Kidney epithelial cell (primary cell): ENCODE measurements around the gene ZNF555. TPM values are rescaled to one million over a fixed set of nuclear protein-coding genes. Genes with fewer than 3 reads are reported as not detected.
"Not testable (repeated sequence)": the region's sequence is repeated elsewhere in the genome, so short reads cannot be mapped to it uniquely, and the experiment has no call there.

Experiments used
- DNase-seq: peaks from one replicate; pipeline ENCODE4 v3.0.0-alpha.2; 2010; ENCODE audit warnings: low read depth
- H3K27me3 ChIP-seq: 2 replicates; pipeline ENCODE4 v1.6.0; 2011; ENCODE audit warnings: low read length; ENCODE audit not compliant: control insufficient read depth, insufficient read depth
- H3K36me3 ChIP-seq: 2 replicates; pipeline ENCODE4 v1.5.1; 2011; ENCODE audit warnings: low read length; ENCODE audit not compliant: control insufficient read depth, insufficient read depth
- H3K4me3 ChIP-seq: 2 replicates; pipeline ENCODE4 v1.5.1; 2011; ENCODE audit warnings: low read depth, mild to moderate bottlenecking, control low read depth, low read length
- CTCF ChIP-seq: IDR thresholded peaks from 2 replicates; pipeline ENCODE4 v1.5.1; 2011; ENCODE audit warnings: mild to moderate bottlenecking, moderate library complexity, low read length, control low read depth, inconsistent platforms; ENCODE audit not compliant: insufficient read depth, poor library complexity, severe bottlenecking
- total RNA-seq: library from RNA; depleted of rRNA; stranded (reverse); fragments of >200 nt; gene quantifications from 2 replicates; pipeline ENCODE4 v1.2.3, GENCODE V29; 2015

Gene ZNF555
- total RNA-seq, 1 donor from 2014 or later, result 7.4 TPM

- no peaks in the 10 kb centered on the region for H3K27me3 ChIP-seq
- DNase-seq, result no peak
- TF ChIP-seq CTCF, result no peak
- no peak within 1 kb of the TSS for H3K4me3 ChIP-seq
- H3K36me3 ChIP-seq, result no peaks in the 10 kb centered on the region
Observed at GRCh38 chr19:2867025-2867991, 26.0 kb downstream of the ZNF555 start, which contains the start of gene ZNF556. Gene ZNF556 (plus strand): TSS chr19:2867335. CDS start chr19:2867422, 87 bp downstream.

GRCh38 chr19:2869618-2870017 lies 28.3 kb downstream of the ZNF555 start:
- H3K36me3 ChIP-seq, result no peaks in the 10 kb centered on the region
- no peak for DNase-seq
- H3K4me3 ChIP-seq, result no peak overlapping the region
- H3K27me3 ChIP-seq, result no peaks in the 10 kb centered on the region
- TF ChIP-seq CTCF, result no peak

GRCh38 chr19:2872175-2872574 lies 30.9 kb downstream of the ZNF555 start:
- H3K4me3 ChIP-seq, H3K27me3 ChIP-seq, H3K36me3 ChIP-seq, DNase-seq: not testable (repeated sequence)

GRCh38 chr19:2877398-2878331 lies 36.4 kb downstream of the ZNF555 start:
- no peaks in the 10 kb centered on the region for H3K27me3 ChIP-seq
- H3K36me3 ChIP-seq, result no peaks in the 10 kb centered on the region
- H3K4me3 ChIP-seq, result no peak overlapping the region
- no peak for TF ChIP-seq CTCF
- no peak for DNase-seq

GRCh38 chr19:2883686-2884439 lies 42.6 kb downstream of the ZNF555 start:
- no peak overlapping the region for H3K4me3 ChIP-seq
- no peaks in the 10 kb centered on the region for H3K27me3 ChIP-seq
- TF ChIP-seq CTCF, result no peak
- H3K36me3 ChIP-seq, result no peaks in the 10 kb centered on the region
- no peak for DNase-seq

GRCh38 chr19:2885736-2886135 lies 44.5 kb downstream of the ZNF555 start:
- TF ChIP-seq CTCF, result no peak
- DNase-seq, result no peak
- H3K4me3 ChIP-seq, result no peak overlapping the region
- H3K27me3 ChIP-seq, result no peaks in the 10 kb centered on the region
- no peaks in the 10 kb centered on the region for H3K36me3 ChIP-seq
